ENCODE measurements around the gene SLC27A1.

SLC27A1 gene

DNA sequence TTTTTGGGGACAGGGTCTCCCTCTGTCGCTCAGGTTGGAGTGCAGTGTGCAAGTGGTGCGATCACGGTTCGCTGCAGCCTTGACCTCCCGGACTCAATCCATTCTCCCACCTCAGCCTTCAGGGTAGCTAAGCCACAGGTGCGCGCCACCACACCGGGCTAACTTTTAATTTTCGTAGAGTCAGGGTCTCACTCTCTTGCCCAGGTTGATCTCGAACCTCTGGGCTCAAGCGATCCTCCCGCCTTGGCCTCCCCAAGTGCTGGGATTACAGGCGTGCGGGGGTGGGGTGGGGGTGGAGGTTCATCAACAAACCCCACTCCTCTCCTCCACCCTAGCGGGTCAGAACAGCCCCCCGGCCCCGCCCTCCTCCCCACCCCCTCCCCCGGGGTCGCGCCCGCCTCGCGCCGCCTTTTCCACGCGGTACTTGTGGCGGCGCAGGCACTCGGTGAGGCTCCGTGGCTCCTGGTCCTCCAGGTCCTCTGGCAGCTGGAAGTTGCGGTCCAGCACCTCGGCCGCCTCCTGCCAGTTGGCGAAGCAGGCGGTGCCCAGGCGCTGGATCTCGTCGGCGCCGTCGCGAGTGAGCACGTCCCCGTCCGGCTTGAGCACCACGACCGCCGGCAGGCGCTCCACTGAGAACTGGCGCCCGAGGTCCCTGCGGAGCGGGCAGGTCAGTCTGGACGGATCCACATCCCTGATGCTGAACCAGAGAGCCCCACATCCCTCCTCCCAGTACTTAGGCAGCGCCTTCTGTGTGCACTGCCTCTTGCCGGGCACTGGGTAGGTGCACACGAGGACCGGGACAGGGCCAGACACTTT lies 14.8 kb upstream of the SLC27A1 start:
- Histone ChIP-seq H3K4me1 (ENCODE audit: control insufficient read depth, insufficient read depth, low read length) (no peaks in the 10 kb centered on the region), H3K36me3 (ENCODE audit: control insufficient read depth in 2 of 2, insufficient read depth in 1 of 2, low read length in 2 of 2) (no peaks in the 10 kb centered on the region), H3K27ac (ENCODE audit: extremely low read depth, low read depth, low read length) (no peak overlapping the region), H3K4me3 (ENCODE audit: low read depth, low read length) (no peak overlapping the region), H3K9me3 (ENCODE audit: control insufficient read depth, insufficient read depth, low read depth, low read length) (no peaks in the 10 kb centered on the region)
- CTCF ChIA-PET: interaction anchor here (0.5 to 1.9 kb wide), 3 partner anchors 9 to 401 kb away, joined by 3 to 11 read pairs (median 5); no protein-coding TSS in a partner anchor
- POLR2A ChIA-PET: no interaction called here
- TF ChIP-seq, protein P1, sequence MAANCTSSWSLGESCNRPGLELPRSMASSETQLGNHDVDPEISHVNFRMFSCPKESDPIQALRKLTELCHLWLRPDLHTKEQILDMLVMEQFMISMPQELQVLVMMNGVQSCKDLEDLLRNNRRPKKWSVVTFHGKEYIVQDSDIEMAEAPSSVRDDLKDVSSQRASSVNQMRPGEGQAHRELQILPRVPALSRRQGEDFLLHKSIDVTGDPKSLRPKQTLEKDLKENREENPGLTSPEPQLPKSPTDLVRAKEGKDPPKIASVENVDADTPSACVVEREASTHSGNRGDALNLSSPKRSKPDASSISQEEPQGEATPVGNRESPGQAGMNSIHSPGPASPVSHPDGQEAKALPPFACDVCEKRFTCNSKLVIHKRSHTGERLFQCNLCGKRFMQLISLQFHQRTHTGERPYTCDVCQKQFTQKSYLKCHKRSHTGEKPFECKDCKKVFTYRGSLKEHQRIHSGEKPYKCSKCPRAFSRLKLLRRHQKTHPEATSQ (tag by site-specific recombination; IDR thresholded peaks at IDR 0.05): no peak
- TF ChIP-seq ZNF292 (tag by site-specific recombination; IDR thresholded peaks at IDR 0.05; ENCODE audit: borderline replicate concordance, low read depth): no peak
- TF ChIP-seq ELK4 (IDR thresholded peaks at IDR 0.05; ENCODE audit: borderline replicate concordance, low read depth, low read length): no peak
- no peak for TF ChIP-seq ZNF596 (tag by site-specific recombination; IDR thresholded peaks at IDR 0.05)
- TF ChIP-seq, protein P2, sequence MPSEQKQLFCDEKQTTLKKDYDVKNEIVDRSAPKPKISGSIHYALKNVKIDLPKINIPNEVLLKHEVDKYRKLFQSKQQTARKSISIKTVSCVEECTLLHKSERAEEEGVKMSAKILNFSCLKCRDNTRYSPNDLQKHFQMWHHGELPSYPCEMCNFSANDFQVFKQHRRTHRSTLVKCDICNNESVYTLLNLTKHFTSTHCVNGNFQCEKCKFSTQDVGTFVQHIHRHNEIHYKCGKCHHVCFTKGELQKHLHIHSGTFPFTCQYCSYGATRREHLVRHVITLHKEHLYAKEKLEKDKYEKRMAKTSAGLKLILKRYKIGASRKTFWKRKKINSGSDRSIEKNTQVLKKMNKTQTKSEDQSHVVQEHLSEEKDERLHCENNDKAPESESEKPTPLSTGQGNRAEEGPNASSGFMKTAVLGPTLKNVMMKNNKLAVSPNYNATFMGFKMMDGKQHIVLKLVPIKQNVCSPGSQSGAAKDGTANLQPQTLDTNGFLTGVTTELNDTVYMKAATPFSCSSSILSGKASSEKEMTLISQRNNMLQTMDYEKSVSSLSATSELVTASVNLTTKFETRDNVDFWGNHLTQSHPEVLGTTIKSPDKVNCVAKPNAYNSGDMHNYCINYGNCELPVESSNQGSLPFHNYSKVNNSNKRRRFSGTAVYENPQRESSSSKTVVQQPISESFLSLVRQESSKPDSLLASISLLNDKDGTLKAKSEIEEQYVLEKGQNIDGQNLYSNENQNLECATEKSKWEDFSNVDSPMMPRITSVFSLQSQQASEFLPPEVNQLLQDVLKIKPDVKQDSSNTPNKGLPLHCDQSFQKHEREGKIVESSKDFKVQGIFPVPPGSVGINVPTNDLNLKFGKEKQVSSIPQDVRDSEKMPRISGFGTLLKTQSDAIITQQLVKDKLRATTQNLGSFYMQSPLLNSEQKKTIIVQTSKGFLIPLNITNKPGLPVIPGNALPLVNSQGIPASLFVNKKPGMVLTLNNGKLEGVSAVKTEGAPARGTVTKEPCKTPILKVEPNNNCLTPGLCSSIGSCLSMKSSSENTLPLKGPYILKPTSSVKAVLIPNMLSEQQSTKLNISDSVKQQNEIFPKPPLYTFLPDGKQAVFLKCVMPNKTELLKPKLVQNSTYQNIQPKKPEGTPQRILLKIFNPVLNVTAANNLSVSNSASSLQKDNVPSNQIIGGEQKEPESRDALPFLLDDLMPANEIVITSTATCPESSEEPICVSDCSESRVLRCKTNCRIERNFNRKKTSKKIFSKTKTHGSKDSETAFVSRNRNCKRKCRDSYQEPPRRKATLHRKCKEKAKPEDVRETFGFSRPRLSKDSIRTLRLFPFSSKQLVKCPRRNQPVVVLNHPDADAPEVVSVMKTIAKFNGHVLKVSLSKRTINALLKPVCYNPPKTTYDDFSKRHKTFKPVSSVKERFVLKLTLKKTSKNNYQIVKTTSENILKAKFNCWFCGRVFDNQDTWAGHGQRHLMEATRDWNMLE (tag by site-specific recombination; conservative IDR thresholded peaks at IDR 0.05; ENCODE audit: low read depth): no peak
- no peak for TF ChIP-seq MZF1 (tag by site-specific recombination; IDR thresholded peaks at IDR 0.05; ENCODE audit: borderline replicate concordance)
- no peak for TF ChIP-seq ZBTB48 (tag by site-specific recombination; IDR thresholded peaks at IDR 0.05)
- TF ChIP-seq TCF7L2 (IDR thresholded peaks at IDR 0.05; ENCODE audit: borderline replicate concordance, low read depth, low read length): no peak

DNA sequence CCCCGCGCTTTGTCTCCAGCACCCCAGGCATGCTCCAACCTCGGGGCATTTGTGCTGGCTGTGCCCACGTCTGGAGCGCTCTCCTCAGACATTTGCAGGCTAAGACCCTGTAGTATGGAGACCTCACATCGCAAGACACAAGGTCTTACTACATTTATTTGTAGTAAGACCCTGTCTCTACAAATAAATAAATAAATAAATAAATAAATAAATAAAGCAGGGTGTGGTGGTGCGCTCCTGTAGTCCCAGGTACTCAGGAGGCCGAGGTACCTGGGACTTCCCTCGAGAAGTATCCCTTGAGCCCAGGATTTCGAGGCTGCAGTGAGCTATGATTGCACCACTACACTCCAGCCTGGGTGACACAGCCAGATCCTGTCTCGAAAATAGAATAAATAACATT lies 14.2 kb upstream of the SLC27A1 start:
- H3K4me1 ChIP-seq (ENCODE audit: control insufficient read depth, insufficient read depth, low read length): no peaks in the 10 kb centered on the region
- CTCF ChIA-PET: no interaction called here
- H3K9me3 ChIP-seq (ENCODE audit: control insufficient read depth, insufficient read depth, low read depth, low read length): no peaks in the 10 kb centered on the region
- POLR2A ChIA-PET: no interaction called here
- H3K27ac ChIP-seq (ENCODE audit: extremely low read depth, low read depth, low read length): no peak overlapping the region
- H3K36me3 ChIP-seq (ENCODE audit: control insufficient read depth in 2 of 2, insufficient read depth in 1 of 2, low read length in 2 of 2): no peaks in the 10 kb centered on the region
- H3K4me3 ChIP-seq (ENCODE audit: low read depth, low read length): no peak overlapping the region
- TF ChIP-seq HOXC10 (CRISPR knock-in tag; IDR thresholded peaks at IDR 0.05) (no peak), ZNF623 (tag by site-specific recombination; IDR thresholded peaks at IDR 0.05) (peak; percentile 35), ZNF629 (tag by site-specific recombination; IDR thresholded peaks at IDR 0.05) (0 out of 2 replicates have a peak, but pooled peaks have one; percentile 15), ZNF514 (tag by site-specific recombination; IDR thresholded peaks at IDR 0.05) (no peak), ZXDB (tag by site-specific recombination; IDR thresholded peaks at IDR 0.05) (no peak), ZNF768 (tag by site-specific recombination; IDR thresholded peaks at IDR 0.05) (no peak), RBAK (tag by site-specific recombination; IDR thresholded peaks at IDR 0.05) (no peak), ZNF501 (tag by site-specific recombination; IDR thresholded peaks at IDR 0.05) (no peak), ZNF302 (tag by site-specific recombination; IDR thresholded peaks at IDR 0.05; ENCODE audit: low read depth) (no peak), ZNF211 (tag by site-specific recombination; IDR thresholded peaks at IDR 0.05; ENCODE audit: low read depth) (no peak), ZFHX2 (tag by site-specific recombination; conservative IDR thresholded peaks at IDR 0.05) (no peak), PRDM1 (tag by site-specific recombination; IDR thresholded peaks at IDR 0.05) (no peak), ZNF704 (tag by site-specific recombination; IDR thresholded peaks at IDR 0.05) (no peak), ZNF174 (tag by site-specific recombination; IDR thresholded peaks at IDR 0.05) (no peak)
- TF ChIP-seq, protein P3, sequence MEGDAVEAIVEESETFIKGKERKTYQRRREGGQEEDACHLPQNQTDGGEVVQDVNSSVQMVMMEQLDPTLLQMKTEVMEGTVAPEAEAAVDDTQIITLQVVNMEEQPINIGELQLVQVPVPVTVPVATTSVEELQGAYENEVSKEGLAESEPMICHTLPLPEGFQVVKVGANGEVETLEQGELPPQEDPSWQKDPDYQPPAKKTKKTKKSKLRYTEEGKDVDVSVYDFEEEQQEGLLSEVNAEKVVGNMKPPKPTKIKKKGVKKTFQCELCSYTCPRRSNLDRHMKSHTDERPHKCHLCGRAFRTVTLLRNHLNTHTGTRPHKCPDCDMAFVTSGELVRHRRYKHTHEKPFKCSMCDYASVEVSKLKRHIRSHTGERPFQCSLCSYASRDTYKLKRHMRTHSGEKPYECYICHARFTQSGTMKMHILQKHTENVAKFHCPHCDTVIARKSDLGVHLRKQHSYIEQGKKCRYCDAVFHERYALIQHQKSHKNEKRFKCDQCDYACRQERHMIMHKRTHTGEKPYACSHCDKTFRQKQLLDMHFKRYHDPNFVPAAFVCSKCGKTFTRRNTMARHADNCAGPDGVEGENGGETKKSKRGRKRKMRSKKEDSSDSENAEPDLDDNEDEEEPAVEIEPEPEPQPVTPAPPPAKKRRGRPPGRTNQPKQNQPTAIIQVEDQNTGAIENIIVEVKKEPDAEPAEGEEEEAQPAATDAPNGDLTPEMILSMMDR (tag by site-specific recombination; IDR thresholded peaks at IDR 0.05): no peak
